Cardiac fibroblast (primary cell): ENCODE measurements around the gene MRPL51.

Source experiments
- DNase-seq, 2 donors: peaks; one replicate each; pipeline versions ENCODE4 v3.0.0 to v3.0.0-alpha.2; 2010; ENCODE audit warnings: low read depth in 2 of 2
- H3K4me3 ChIP-seq, 2 donors: replicated peaks in 1 of 2; 1 replicate in 1 of 2; 2 replicates in 1 of 2; pipeline ENCODE4 v1.5.1; 2011; ENCODE audit warnings: low read depth in 2 of 2, low read length in 2 of 2, mild to moderate bottlenecking in 2 of 2, moderate library complexity in 1 of 2
- CTCF ChIP-seq: IDR thresholded peaks from one replicate; pipeline ENCODE4 v1.5.1; 2011; ENCODE audit warnings: low read depth, mild to moderate bottlenecking, low read length, inconsistent platforms

MRPL51 gene

GRCh38 chr12:6492838-6493496 is at the start of gene MRPL51:
MRPL51 (minus strand) TSS chr12:6493262; CDS start chr12:6493136, 126 bp downstream.
- TF ChIP-seq CTCF, result no peak
- DNase-seq, result peak; percentile 94 to 97
- H3K4me3 ChIP-seq, result peak within 1 kb of the TSS; percentile 79 to 87

GRCh38 chr12:6542209-6543009 is 49.3 kb upstream of the MRPL51 start:
- TF ChIP-seq CTCF, result no peak
- DNase-seq, result peak in 1 of 2 donors; percentile 31
- H3K4me3 ChIP-seq, result no peak overlapping the region

- no peak overlapping the region for H3K4me3 ChIP-seq
- TF ChIP-seq CTCF, result no peak
- no peak for DNase-seq
These were observed 48.5 kb upstream of the MRPL51 start for GRCh38 chr12:6541371-6542165.

GRCh38 chr12:6540181-6540877 is 47.3 kb upstream of the MRPL51 start:
- H3K4me3 ChIP-seq, result peak overlapping the region in 1 of 2 donors; percentile 21
- TF ChIP-seq CTCF, result no peak
- DNase-seq, result peak; percentile 97

GRCh38 chr12:6539707-6540134 is 46.7 kb upstream of the MRPL51 start:
- H3K4me3 ChIP-seq, result peak overlapping the region in 1 of 2 donors; percentile 21
- peak in 1 of 2 donors; percentile 43 for DNase-seq
- TF ChIP-seq CTCF, result no peak

- no peak for TF ChIP-seq CTCF
- no peak overlapping the region for H3K4me3 ChIP-seq
- peak in 1 of 2 donors; percentile 48 for DNase-seq
These were observed 46.2 kb upstream of the MRPL51 start for GRCh38 chr12:6539314-6539682.
